Common myeloid progenitor, CD34-positive (primary cell): ENCODE measurements around the gene RSPH1.

Experiments used
- CTCF ChIA-PET: fragments of 350-600 bp; sonication (Branson Sonifier 250); formaldehyde crosslinking; loops from one replicate; lab custom pipeline; 2021; ENCODE audit warnings: antibody characterized with exemption; lab: Charles Lee
- POLR2A ChIA-PET: fragments of 350-600 bp; sonication (Branson Sonifier 250); formaldehyde crosslinking; loops from one replicate; lab custom pipeline; 2021; ENCODE audit warnings: antibody characterized with exemption; lab: Charles Lee
- DNase-seq, 3 donors: peaks; one replicate each; pipeline versions ENCODE4 v3.0.0 to v3.0.0-alpha.2; 2013
- H3K27ac ChIP-seq, 2 experiments: 1 replicate in 1 of 2; 2 replicates in 1 of 2; pipeline ENCODE4 v1.7.0; 2013; ENCODE audit warnings: inconsistent platforms in 2 of 2, low read length in 2 of 2, mild to moderate bottlenecking in 2 of 2, low read depth in 1 of 2, moderate library complexity in 1 of 2; ENCODE audit not compliant: severe bottlenecking in 2 of 2, insufficient read depth in 1 of 2, poor library complexity in 1 of 2
- H3K27me3 ChIP-seq, 5 experiments: replicated peaks in 2 of 5; 1 replicate in 3 of 5; 2 replicates in 2 of 5; pipeline versions ENCODE4 v1.6.1 to v1.7.0; 2013; ENCODE audit warnings: low read length in 4 of 5, mild to moderate bottlenecking in 2 of 5, moderate library complexity in 2 of 5, inconsistent platforms in 1 of 5; ENCODE audit not compliant: insufficient read depth in 5 of 5, control insufficient read depth in 4 of 5
- H3K36me3 ChIP-seq, 4 experiments: 1 replicate in 2 of 4; 2 replicates in 2 of 4; pipeline versions ENCODE4 v1.6.1 to v1.7.0; 2013; ENCODE audit warnings: low read length in 3 of 4, control low read depth in 1 of 4, mild to moderate bottlenecking in 1 of 4; ENCODE audit not compliant: control insufficient read depth in 4 of 4, insufficient read depth in 4 of 4
- H3K4me1 ChIP-seq, 4 experiments: 1 replicate in 3 of 4; 2 replicates in 1 of 4; pipeline versions ENCODE4 v1.6.1 to v1.7.1; 2013; ENCODE audit warnings: low read length in 3 of 4, mild to moderate bottlenecking in 3 of 4, control low read depth in 1 of 4, inconsistent platforms in 1 of 4, moderate library complexity in 1 of 4; ENCODE audit not compliant: control insufficient read depth in 4 of 4, insufficient read depth in 4 of 4; ENCODE audit errors: control extremely low read depth in 1 of 4
- H3K4me3 ChIP-seq, 7 experiments: 1 replicate in 4 of 7; 2 replicates in 3 of 7; pipeline versions ENCODE4 v1.5.1 to v1.7.0; 2013; ENCODE audit warnings: mild to moderate bottlenecking in 7 of 7, low read length in 6 of 7, moderate library complexity in 6 of 7, inconsistent platforms in 2 of 7, low read depth in 2 of 7, control low read depth in 1 of 7; ENCODE audit not compliant: insufficient read depth in 4 of 7, control insufficient read depth in 1 of 7; ENCODE audit errors: extremely low read depth in 1 of 7
- H3K9me3 ChIP-seq, 5 experiments: 1 replicate in 4 of 5; 2 replicates in 1 of 5; pipeline versions ENCODE4 v1.6.1 to v1.7.1; 2013; ENCODE audit warnings: low read length in 4 of 5, mild to moderate bottlenecking in 2 of 5, inconsistent platforms in 1 of 5, low read depth in 1 of 5, moderate library complexity in 1 of 5; ENCODE audit not compliant: control insufficient read depth in 4 of 5, insufficient read depth in 2 of 5; ENCODE audit errors: control extremely low read depth in 1 of 5
- WGBS: methylation state at CpG from one replicate; pipeline ENCODE4 v1.1.5; 2013; ENCODE audit not compliant: insufficient coverage; 5-methylcytosine and 5-hydroxymethylcytosine counted together

Gene RSPH1

DNA sequence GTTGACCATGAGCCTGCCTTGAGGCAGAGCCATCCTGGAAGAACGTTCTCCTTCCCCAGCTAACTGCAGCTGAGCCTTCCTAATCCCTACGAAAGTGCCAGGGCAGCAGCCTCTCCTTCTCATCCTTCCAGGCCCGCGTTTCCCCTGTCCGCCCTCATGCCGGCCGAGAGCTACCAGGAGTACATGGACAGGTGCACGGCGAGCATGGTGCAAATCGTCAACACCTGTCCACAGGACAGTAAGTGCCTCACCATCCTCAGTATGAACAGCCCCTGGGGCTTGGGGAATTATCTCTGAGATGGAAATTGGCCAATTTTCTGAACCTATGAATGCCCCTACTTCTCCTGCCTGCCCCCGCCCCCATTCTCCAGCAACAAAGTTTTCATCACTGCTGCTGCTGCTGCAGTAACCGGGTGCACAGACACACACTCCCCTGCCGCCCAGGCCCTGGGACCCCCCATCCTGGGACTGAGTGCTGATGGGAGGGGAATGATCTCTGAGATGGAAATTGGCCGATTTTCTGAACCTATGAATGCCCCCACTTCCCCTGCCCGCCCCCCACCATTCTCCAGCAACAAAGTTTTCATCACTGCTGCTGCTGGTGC, 52.7 kb downstream of the RSPH1 start:
- 95% methylated on average over 9 of the region's 15 CpGs for WGBS
- no peak for DNase-seq
- CTCF ChIA-PET = interaction anchor here (1.1 to 1.5 kb wide), 4 partner anchors 11 to 132 kb away, joined by 3 to 5 read pairs (median 3); no protein-coding TSS in a partner anchor

DNA sequence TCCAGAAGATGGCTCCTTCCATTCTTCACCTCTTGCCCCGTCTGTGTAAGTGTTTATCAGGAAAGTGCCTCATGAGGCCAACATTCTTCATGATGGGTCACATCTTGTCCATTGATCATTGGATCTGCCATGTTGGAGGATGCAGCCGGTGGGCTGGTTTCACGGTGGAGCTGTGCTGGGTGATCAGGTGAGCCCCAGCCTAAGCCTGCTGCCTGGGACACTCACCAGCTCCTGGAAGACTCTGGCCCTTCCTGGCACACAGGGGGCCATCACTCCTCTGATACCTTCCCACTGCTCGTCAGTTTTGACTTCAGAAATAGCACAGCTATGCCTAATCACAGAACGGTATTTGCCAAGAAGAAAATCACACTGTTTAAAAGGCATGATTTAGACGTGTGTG, 54.1 kb downstream of the RSPH1 start:
- Histone ChIP-seq H3K4me3 (no peak overlapping the region), H3K9me3 (peaks cover 0 to 2% (median 0%) of the 10 kb centered on the region in 5 experiments), H3K4me1 (peaks cover 0 to 4% (median 0%) of the 10 kb centered on the region in 4 experiments), H3K27me3 (no peaks in the 10 kb centered on the region), H3K27ac (no peak overlapping the region), H3K36me3 (no peaks in the 10 kb centered on the region)
- 100% methylated on average over 5 of the region's 6 CpGs for WGBS
- ChIA-PET CTCF (interaction anchor here (1.1 to 1.5 kb wide), 4 partner anchors 10 to 132 kb away, joined by 3 to 5 read pairs (median 3); no protein-coding TSS in a partner anchor), POLR2A (interaction anchor here (0.6 kb wide), 1 partner anchor 13 kb away, joined by 3 read pairs; no protein-coding TSS in a partner anchor)
- no peak for DNase-seq

More for the DNA sequence above, 52.7 kb downstream of the RSPH1 start:
- Histone ChIP-seq H3K4me3 (no peak overlapping the region), H3K27me3 (no peaks in the 10 kb centered on the region), H3K36me3 (no peaks in the 10 kb centered on the region), H3K9me3 (no peaks in the 10 kb centered on the region), H3K27ac (no peak overlapping the region), H3K4me1 (peaks cover 0 to 4% (median 0%) of the 10 kb centered on the region in 4 experiments)
- POLR2A ChIA-PET = no interaction called here

DNA sequence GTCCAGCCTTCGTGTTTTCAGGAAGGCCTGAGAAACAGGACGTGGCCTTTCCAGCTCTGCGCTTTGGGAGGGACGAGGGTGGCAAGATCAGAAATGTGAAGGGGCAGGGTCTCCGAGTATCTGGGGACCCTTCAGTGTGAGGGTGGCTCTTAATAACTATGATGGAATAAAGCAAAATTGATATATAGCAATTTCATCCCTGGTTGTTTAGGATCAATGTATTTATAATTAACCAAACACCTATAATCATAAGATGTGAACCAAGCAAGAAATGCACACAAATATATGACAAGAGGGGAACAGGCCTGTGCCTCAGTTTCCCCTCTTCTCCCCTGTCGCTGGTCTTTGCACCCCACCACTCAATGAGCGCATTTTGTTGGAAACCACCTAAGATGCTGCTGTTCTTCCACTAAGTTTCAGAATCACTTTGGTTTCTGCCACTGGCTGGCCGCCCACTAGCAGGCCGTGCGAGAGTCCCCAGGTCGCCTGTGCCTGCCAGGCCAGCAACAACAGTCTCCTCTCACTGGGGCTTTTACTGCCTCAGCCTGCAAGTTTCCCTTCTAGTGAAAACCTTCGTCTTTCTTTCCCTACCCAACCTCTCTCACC, 55.7 kb downstream of the RSPH1 start:
- DNase-seq = no peak
- POLR2A ChIA-PET = no interaction called here
- peaks cover 0 to 5% (median 0%) of the 10 kb centered on the region in 5 experiments for H3K9me3 ChIP-seq
- H3K4me1 ChIP-seq = no peaks in the 10 kb centered on the region
- no peaks in the 10 kb centered on the region for H3K36me3 ChIP-seq
- no peaks in the 10 kb centered on the region for H3K27me3 ChIP-seq
- 97% methylated on average over 9 of the region's 12 CpGs for WGBS
- no peak overlapping the region for H3K27ac ChIP-seq
- CTCF ChIA-PET = no interaction called here
- H3K4me3 ChIP-seq = no peak overlapping the region

DNA sequence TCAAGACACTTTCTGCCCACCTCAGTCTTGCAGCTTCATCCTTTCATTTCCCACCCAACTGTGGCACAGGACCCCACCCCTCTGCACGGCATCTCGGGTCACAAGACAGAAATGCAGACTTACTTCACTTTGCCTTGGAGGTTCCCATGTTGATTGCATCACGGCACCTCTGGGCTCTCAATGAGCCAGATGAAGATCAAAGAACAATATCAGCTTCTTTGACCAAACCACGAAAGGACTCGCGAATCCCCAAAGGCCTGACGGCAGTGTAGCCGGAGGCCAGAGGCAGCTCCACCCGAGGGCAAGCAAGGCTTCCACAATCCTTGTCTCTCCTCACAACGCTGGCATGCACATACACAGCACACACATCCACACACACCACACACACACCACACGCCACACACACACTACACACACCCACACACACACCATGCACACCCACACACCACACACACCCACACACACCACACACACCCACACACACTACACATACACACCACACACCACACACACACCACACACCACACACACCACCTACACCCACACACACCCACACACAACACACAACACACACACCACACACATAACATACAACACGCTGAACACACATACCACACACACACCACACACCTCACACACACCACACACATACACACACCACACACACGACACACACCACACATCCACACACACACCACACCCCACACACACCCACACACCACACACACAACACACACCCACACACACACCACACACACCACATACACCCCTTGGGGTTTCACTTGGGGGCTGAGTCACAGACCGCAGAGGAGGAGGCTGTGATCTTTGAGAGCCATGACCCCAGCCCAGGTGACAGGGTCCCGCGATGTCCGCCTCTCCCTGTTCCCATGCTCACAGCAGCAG, 56.5 kb downstream of the RSPH1 start:
- no peaks in the 10 kb centered on the region for H3K27me3 ChIP-seq
- no peak overlapping the region for H3K4me3 ChIP-seq
- CTCF ChIA-PET = interaction anchor here (0.8 kb wide), 1 partner anchor 120 kb away, joined by 3 read pairs; no protein-coding TSS in a partner anchor
- 92% methylated on average over 16 of the region's 17 CpGs for WGBS
- no peak overlapping the region for H3K27ac ChIP-seq
- POLR2A ChIA-PET = no interaction called here
- peaks cover 0 to 5% (median 0%) of the 10 kb centered on the region in 5 experiments for H3K9me3 ChIP-seq
- no peaks in the 10 kb centered on the region for H3K36me3 ChIP-seq
- H3K4me1 ChIP-seq = no peaks in the 10 kb centered on the region
- DNase-seq = no peak

DNA sequence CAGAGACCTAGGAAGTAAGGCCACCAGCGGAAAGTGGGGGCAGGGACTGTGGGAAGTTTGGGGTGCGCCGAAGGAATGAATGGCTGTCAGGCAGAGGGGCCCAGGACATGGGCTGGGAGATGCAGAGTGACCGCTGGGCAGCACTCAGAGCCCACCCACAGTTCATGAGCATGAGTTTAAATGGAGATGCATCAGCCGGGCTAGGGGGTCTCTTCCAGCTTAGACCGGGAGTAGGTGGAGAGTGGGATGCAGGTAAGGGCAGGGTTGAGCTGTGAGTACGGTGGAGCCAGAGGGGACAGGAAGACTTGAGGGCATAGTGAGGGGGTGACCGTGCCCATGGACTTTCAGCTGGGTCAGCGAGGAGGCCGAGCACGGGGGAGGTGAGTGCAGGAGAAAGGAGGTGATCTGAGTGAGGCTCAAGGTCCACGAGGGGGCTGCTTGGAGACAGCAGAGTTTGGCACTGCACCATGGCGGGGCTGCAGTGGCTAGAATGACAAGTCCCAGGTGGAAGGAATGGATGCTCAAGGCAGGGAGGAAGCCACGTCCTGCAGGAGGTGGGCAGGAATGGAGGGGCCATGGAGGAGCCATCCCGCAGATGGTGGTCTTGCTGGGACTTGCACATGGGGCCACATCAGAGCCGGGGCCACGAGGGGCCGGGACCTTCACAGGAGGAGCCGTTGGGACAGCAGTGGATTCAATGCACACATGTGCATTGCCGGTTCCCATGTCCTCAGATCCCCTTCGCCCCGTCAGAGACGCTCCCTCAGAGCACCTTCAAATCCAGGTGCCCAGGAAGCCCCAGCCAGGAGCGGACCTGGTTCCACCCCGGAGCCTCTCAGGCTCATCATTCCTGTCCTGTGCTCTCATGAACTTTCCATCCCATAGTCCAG, 57.5 kb downstream of the RSPH1 start:
- ChIA-PET CTCF (interaction anchor here (0.8 kb wide), 1 partner anchor 119 kb away, joined by 3 read pairs; no protein-coding TSS in a partner anchor), POLR2A (no interaction called here)
- H3K36me3 ChIP-seq = no peaks in the 10 kb centered on the region
- no peaks in the 10 kb centered on the region for H3K4me1 ChIP-seq
- WGBS = 95% methylated on average over 24 of the region's 25 CpGs
- DNase-seq = no peak
- H3K4me3 ChIP-seq = no peak overlapping the region
- no peaks in the 10 kb centered on the region for H3K27me3 ChIP-seq
- no peak overlapping the region for H3K27ac ChIP-seq
- peaks cover 0 to 5% (median 0%) of the 10 kb centered on the region in 5 experiments for H3K9me3 ChIP-seq

DNA sequence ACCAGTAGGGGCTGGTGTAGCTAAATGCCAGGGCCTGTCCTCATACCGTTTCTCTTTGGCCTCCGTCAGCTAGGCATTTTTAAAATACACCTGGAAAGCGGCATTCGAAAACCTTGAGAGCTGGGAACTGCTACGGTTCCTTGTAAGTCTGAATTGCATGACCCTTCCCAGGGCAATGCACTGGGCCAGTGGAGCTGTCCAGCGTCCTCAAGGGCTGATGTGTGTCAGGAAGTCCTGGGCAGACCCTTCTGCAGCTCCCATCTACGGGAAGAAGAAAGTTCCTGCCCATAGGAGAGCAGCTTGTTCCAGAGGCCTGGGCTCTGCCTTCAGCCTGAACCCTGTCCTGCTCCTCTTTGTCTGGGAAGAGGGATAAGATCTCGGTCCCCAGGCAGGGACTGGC, 58.2 kb downstream of the RSPH1 start:
- CTCF ChIA-PET = interaction anchor here (1.6 kb wide), 1 partner anchor 13 kb away, joined by 7 read pairs; no protein-coding TSS in a partner anchor

More for the DNA sequence above, 58.2 kb downstream of the RSPH1 start:
- Histone ChIP-seq H3K27ac (no peak overlapping the region), H3K36me3 (no peaks in the 10 kb centered on the region), H3K4me1 (no peaks in the 10 kb centered on the region), H3K4me3 (no peak overlapping the region), H3K9me3 (peaks cover 0 to 5% (median 1%) of the 10 kb centered on the region in 5 experiments), H3K27me3 (no peaks in the 10 kb centered on the region)
- no peak for DNase-seq
- WGBS = 78% methylated on average over 8 of the region's 8 CpGs
- POLR2A ChIA-PET = no interaction called here
